ENCODE data around the gene AGBL2. TPM values are rescaled to one million over a fixed set of nuclear protein-coding genes. Genes with fewer than 3 reads are reported as not detected.

AGBL2 gene
- total and polyA plus RNA-seq, 2 of the 8 experiments (the other 6 are each of a cell fraction or from before 2014, with no cell fraction given): 2.1 to 6.5 TPM

GRCh38 chr11:47723041-47723440, 7.9 kb upstream of the AGBL2 start (continued):
- TF ChIP-seq ASH2L (IDR thresholded peaks at IDR 0.05; ENCODE audit: low read length) (no peak), BRCA1 (IDR thresholded peaks at IDR 0.05; ENCODE audit: low read depth, low read length) (no peak)

Measured in H1 (cell line).